Measurements from ENCODE around the gene KPTN. TPM values are rescaled to one million over a fixed set of nuclear protein-coding genes. Genes with fewer than 3 reads are reported as not detected.

KPTN gene
- total RNA-seq, 1 experiment from 2014 or later: 20.8 TPM

GRCh38 chr19:47511681-47512080, 27.7 kb upstream of the KPTN start:
- H4K20me1 ChIP-seq (ENCODE audit: insufficient read depth): peaks cover 10% of the 10 kb centered on the region
- no peaks in the 10 kb centered on the region for H3K9me2 ChIP-seq (ENCODE audit: insufficient read depth)
- ChIA-PET CTCF (no interaction called here), POLR2A (ENCODE audit: unreplicated experiment) (no interaction called here)
- no TSS peak for BruUV-seq (replicated peaks)
- no peak overlapping the region for H3K4me3 ChIP-seq
- H3K27me3 ChIP-seq (ENCODE audit: insufficient read depth, low read depth): no peaks in the 10 kb centered on the region
- no peaks in the 10 kb centered on the region for H3K36me3 ChIP-seq (ENCODE audit: low read depth)
- H2AFZ ChIP-seq: no peak overlapping the region
- H3K4me1 ChIP-seq (replicated peaks; ENCODE audit: insufficient read depth): peaks cover 14% of the 10 kb centered on the region
- no peak for TF ChIP-seq EZH2 (IDR thresholded peaks at IDR 0.05; ENCODE audit: low read depth)
- no peak for TF ChIP-seq CTCF (conservative IDR thresholded peaks at IDR 0.05)
- intact Hi-C loops (cut with micrococcal nuclease; ENCODE audit: unreplicated experiment): loop anchor here (10.0 kb wide), 1 partner anchor 357 kb away; no protein-coding TSS in a partner anchor
- H3K79me2 ChIP-seq (ENCODE audit: low read depth): peaks cover 63% of the 10 kb centered on the region
- H3K4me2 ChIP-seq: no peak overlapping the region
- no peak overlapping the region for H3K27ac ChIP-seq
- DNase-seq: no peak
- no peaks in the 10 kb centered on the region for H3K9me3 ChIP-seq (ENCODE audit: insufficient read depth, low read depth)
- H3F3A ChIP-seq (ENCODE audit: insufficient read depth, low read depth): no peaks in the 10 kb centered on the region

- H3K36me3 ChIP-seq (ENCODE audit: low read depth): no peaks in the 10 kb centered on the region
- H3F3A ChIP-seq (ENCODE audit: insufficient read depth, low read depth): no peaks in the 10 kb centered on the region
- no peak overlapping the region for H3K4me2 ChIP-seq
- intact Hi-C loops (cut with micrococcal nuclease; ENCODE audit: unreplicated experiment): loop anchor here (10.0 kb wide), 1 partner anchor 356 kb away; no protein-coding TSS in a partner anchor
- peaks cover 63% of the 10 kb centered on the region for H3K79me2 ChIP-seq (ENCODE audit: low read depth)
- ChIA-PET CTCF (no interaction called here), POLR2A (ENCODE audit: unreplicated experiment) (no interaction called here)
- peaks cover 10% of the 10 kb centered on the region for H4K20me1 ChIP-seq (ENCODE audit: insufficient read depth)
- no TSS peak for BruUV-seq (replicated peaks)
- H3K27ac ChIP-seq: no peak overlapping the region
- H3K27me3 ChIP-seq (ENCODE audit: insufficient read depth, low read depth): no peaks in the 10 kb centered on the region
- H3K4me1 ChIP-seq (replicated peaks; ENCODE audit: insufficient read depth): peaks cover 14% of the 10 kb centered on the region
- no peak overlapping the region for H2AFZ ChIP-seq
- H3K9me2 ChIP-seq (ENCODE audit: insufficient read depth): no peaks in the 10 kb centered on the region
- H3K4me3 ChIP-seq: no peak overlapping the region
- no peaks in the 10 kb centered on the region for H3K9me3 ChIP-seq (ENCODE audit: insufficient read depth, low read depth)
- no peak for DNase-seq
- TF ChIP-seq EZH2 (IDR thresholded peaks at IDR 0.05; ENCODE audit: low read depth): no peak
- no peak for TF ChIP-seq CTCF (conservative IDR thresholded peaks at IDR 0.05)
Observed at GRCh38 chr19:47511128-47511517, 27.1 kb upstream of the KPTN start.

- H3K4me3 ChIP-seq: no peak overlapping the region
- CTCF ChIA-PET: no interaction called here
Observed at GRCh38 chr19:47510516-47511127, 26.6 kb upstream of the KPTN start.

More at GRCh38 chr19:47510516-47511127, 26.6 kb upstream of the KPTN start:
- intact Hi-C loops (cut with micrococcal nuclease; ENCODE audit: unreplicated experiment): loop anchor here (10.0 kb wide), 1 partner anchor 356 kb away; no protein-coding TSS in a partner anchor
- Histone ChIP-seq H3F3A (ENCODE audit: insufficient read depth, low read depth) (no peaks in the 10 kb centered on the region), H3K9me2 (ENCODE audit: insufficient read depth) (no peaks in the 10 kb centered on the region), H2AFZ (no peak overlapping the region), H3K4me2 (no peak overlapping the region), H3K9me3 (ENCODE audit: insufficient read depth, low read depth) (no peaks in the 10 kb centered on the region), H3K4me1 (replicated peaks; ENCODE audit: insufficient read depth) (peaks cover 14% of the 10 kb centered on the region), H3K27ac (no peak overlapping the region), H4K20me1 (ENCODE audit: insufficient read depth) (peaks cover 10% of the 10 kb centered on the region), H3K36me3 (ENCODE audit: low read depth) (no peaks in the 10 kb centered on the region), H3K79me2 (ENCODE audit: low read depth) (peaks cover 63% of the 10 kb centered on the region), H3K27me3 (ENCODE audit: insufficient read depth, low read depth) (no peaks in the 10 kb centered on the region)
- no peak for TF ChIP-seq CTCF (conservative IDR thresholded peaks at IDR 0.05)
- TF ChIP-seq EZH2 (IDR thresholded peaks at IDR 0.05; ENCODE audit: low read depth): no peak
- no peak for DNase-seq
- BruUV-seq (replicated peaks): no TSS peak
- POLR2A ChIA-PET (ENCODE audit: unreplicated experiment): no interaction called here

Data from PC-9 (cell line).